Measurements from ENCODE around the gene IFITM10.

IFITM10 gene

DNA sequence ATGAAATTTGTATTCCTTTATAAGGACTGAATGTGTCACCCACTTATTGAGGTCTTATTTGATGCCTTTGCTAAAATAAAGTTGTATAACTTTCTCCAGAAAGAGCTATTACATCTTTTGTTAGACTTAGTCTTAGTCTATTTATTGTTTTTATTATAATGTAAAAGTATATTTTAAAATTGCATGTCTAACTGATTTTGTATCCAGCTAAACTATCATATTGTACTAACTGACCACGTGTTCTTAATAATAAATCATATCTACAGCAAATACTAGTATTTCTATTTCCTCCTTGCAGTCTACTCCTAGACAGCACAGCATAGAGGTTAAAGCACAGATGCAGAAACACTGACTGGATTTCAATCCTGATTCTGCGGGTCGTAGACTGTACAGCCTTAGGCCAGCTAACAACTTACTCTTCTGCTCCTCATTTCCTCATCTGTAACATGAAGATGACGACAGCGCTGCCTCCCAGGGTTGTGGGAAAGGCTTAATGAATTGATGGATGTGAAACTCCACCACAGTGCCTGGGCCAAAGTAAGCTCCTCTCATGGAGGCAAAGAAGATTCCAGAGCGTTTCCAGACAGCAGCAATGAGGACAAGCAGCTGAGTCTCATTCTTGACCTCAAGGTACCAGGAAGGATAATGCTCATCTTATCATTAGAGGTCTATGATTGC is 13.2 kb downstream of the IFITM10 start:
- H3K4me3 ChIP-seq (ENCODE audit: low read depth, low read length) = no peak overlapping the region
- in situ Hi-C loops (cut with HindIII; ENCODE audit: low sequenced_read_pairs) = no loop called here
- TF ChIP-seq, protein P1, sequence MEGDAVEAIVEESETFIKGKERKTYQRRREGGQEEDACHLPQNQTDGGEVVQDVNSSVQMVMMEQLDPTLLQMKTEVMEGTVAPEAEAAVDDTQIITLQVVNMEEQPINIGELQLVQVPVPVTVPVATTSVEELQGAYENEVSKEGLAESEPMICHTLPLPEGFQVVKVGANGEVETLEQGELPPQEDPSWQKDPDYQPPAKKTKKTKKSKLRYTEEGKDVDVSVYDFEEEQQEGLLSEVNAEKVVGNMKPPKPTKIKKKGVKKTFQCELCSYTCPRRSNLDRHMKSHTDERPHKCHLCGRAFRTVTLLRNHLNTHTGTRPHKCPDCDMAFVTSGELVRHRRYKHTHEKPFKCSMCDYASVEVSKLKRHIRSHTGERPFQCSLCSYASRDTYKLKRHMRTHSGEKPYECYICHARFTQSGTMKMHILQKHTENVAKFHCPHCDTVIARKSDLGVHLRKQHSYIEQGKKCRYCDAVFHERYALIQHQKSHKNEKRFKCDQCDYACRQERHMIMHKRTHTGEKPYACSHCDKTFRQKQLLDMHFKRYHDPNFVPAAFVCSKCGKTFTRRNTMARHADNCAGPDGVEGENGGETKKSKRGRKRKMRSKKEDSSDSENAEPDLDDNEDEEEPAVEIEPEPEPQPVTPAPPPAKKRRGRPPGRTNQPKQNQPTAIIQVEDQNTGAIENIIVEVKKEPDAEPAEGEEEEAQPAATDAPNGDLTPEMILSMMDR (IDR thresholded peaks at IDR 0.05; ENCODE audit: low read depth, low read length) = no peak
- no peak for DNase-seq (ENCODE audit: low read depth, low spot score)

DNA sequence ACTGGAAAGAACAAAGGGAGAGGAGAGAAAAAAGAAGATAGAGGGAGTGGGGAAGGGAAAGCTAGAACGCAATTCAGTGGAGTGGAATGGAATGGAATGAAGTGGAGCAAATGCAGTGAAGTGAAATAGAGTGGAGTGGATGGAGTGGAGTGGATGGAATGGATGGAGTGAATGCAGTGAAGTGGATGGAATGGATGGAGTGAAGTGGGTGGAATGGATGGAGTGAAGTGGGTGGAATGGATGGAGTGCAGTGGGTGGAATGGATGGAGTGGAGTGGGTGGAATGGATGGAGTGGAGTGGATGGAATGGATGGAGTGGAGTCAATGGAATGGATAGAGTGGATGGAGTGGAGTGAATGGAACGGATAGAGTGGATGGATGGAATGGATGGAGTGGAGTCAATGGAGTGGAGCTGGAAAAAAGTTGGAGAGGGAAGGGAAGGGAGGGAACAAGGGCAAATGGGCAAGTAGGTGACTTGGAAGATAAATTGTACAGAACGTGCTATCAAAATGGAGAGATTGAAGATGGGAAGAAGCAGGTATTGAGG is 13.9 kb downstream of the IFITM10 start:
- no peak for DNase-seq (ENCODE audit: low read depth, low spot score)
- H3K4me3 ChIP-seq (ENCODE audit: low read depth, low read length) = no peak overlapping the region
- in situ Hi-C loops (cut with HindIII; ENCODE audit: low sequenced_read_pairs) = no loop called here
- TF ChIP-seq, protein P1 (IDR thresholded peaks at IDR 0.05; ENCODE audit: low read depth, low read length) = no peak

DNA sequence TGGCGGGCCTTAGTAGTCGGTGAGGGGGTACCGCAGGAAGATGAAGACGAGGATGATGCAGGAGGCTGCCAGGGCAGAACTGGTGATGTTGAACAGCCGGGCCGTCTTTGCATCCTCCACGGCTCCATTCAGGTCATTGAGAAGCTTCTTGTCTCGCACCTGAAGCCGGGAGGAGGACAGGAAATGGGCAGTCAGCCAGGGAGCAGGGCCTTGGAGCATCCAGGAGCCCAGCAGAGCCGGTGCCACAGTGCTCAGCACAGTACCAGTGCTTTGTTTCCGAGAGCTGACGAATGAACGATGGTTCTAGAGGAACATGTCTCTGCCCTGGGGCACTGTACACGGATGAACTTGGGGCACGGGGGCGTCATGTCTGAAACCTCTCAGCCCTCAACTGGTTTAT is 15.1 kb downstream of the IFITM10 start:
- DNase-seq (ENCODE audit: low read depth, low spot score) = no peak
- in situ Hi-C loops (cut with HindIII; ENCODE audit: low sequenced_read_pairs) = no loop called here
- TF ChIP-seq, protein P1 (IDR thresholded peaks at IDR 0.05; ENCODE audit: low read depth, low read length) = no peak
- H3K4me3 ChIP-seq (ENCODE audit: low read depth, low read length) = no peak overlapping the region

DNA sequence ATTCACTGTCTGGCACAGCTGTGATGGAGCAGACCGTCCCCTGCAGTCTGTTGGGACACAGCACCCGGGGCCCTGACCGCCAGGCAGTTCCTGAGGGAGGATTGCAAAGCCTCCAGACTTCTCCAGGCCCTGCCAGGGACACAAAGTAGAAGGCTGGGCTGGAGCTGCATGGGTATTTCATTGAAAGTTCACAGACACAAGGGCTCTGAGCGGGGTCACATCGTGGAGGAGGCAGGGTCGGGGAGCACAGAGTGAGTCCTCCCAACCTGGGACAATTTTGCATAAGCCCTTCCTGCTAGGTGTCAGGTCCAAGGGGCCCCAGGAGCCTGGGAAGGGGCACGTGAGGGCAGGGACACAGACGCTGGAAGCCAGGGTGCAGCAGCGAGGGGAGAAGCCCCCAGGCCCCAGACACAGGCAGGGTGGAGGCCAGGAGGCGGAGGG is 15.7 kb downstream of the IFITM10 start:
- no peak overlapping the region for H3K4me3 ChIP-seq (ENCODE audit: low read depth, low read length)
- DNase-seq (ENCODE audit: low read depth, low spot score) = no peak
- in situ Hi-C loops (cut with HindIII; ENCODE audit: low sequenced_read_pairs) = no loop called here
- TF ChIP-seq, protein P1 (IDR thresholded peaks at IDR 0.05; ENCODE audit: low read depth, low read length) = no peak

DNA sequence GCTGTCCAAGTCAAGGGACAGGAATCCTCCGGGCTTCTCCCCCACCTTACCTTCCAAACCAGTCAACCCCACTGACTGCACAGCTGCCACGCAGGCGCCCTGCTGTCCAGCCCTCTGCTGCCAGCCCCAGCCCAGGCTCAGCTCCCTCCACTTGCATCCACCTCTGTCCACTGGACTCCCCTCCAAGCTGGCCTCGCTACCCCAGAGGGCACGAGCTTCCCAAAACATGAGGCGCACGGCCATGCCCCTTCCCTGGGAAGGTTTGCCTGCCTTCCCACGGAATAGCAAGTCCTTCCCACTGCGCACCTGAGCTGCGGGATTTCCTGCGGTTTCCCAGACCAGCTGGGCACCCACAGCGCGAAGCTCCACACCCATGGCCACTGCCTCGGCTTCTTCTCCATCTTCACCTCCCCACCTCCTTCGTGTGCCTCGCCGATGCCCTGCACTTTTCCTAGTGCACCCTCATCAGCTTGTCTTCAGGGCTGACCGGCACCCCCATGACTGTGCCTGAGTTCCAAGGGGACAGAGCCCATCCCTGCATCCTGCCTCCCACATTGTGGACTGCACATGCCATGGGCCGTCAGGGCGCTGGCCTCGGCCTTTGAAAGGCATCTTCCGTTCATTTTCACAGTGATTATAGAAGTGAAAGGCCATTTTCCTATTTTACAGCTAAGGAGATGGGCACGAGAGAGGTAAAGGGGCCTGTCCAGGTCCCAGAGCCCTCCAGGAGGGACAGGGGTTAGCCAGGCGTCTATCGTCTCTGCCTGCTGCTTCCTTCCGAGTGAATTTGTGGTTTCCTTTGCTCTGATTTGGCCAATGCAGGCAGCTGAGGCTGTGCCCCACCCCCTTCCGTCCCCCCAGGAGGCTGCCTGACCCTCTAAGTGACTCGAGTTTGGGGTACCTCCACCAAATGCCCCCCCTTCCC is 16.4 kb downstream of the IFITM10 start:
- TF ChIP-seq, protein P1 (IDR thresholded peaks at IDR 0.05; ENCODE audit: low read depth, low read length) = no peak
- in situ Hi-C loops (cut with HindIII; ENCODE audit: low sequenced_read_pairs) = no loop called here
- no peak overlapping the region for H3K4me3 ChIP-seq (ENCODE audit: low read depth, low read length)
- no peak for DNase-seq (ENCODE audit: low read depth, low spot score)

DNA sequence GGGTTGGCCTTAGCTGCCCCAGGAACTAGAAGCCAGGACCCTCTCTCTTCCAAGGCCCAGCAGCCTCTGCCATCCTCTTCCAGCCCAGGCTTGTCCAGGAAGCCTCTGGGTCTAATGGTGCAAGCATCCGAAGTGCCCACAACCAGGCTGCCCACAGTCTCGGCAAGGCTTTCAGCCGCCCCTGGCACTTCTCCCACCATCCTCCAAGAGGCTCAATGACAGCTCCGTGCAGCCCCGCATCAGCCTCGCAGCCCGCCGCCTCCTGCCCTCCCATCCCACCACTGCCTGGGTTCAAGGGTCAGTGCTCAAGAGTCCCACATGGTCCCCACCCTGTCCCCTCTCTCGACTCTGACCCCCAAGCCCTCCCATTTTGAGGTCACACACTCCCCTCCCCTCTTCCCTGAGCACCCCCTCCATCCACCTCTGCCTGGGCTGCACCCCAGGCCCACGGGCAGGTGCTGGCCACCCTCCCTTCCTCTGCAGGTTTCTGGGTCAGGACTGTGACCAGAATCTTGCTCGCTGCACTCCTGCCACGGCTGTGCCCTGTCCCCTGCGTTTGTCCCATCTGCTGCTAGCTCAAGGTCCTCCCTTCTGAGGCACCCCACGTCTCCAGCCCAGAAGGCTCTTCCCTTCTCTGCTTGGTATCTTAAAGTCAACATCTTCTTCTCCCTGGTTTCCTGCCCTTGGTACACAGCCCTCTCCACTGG is 17.2 kb downstream of the IFITM10 start:
- H3K4me3 ChIP-seq (ENCODE audit: low read depth, low read length) = no peak overlapping the region
- in situ Hi-C loops (cut with HindIII; ENCODE audit: low sequenced_read_pairs) = no loop called here
- DNase-seq (ENCODE audit: low read depth, low spot score) = no peak
- TF ChIP-seq, protein P1 (IDR thresholded peaks at IDR 0.05; ENCODE audit: low read depth, low read length) = no peak
